Hippocampal formation (tissue), 2 donors: Measurements from ENCODE around the gene RAD21L1.
"Not testable (repeated sequence)": the region's sequence is repeated elsewhere in the genome, so short reads cannot be mapped to it uniquely, and the experiment has no call there.

ENCODE experiments used
- DNase-seq, 2 donors: peaks; one replicate each; lab custom pipeline; 2025; lab: John Stamatoyannopoulos, UW

The RAD21L1 gene

GRCh38 chr20:1225263-1225782 lies 521 bp upstream of the RAD21L1 start:
- DNase-seq, result no peak

GRCh38 chr20:1229541-1229940 lies 3.7 kb downstream of the RAD21L1 start:
- DNase-seq, result no peak

- no peak for DNase-seq
Observed at GRCh38 chr20:1232286-1233111, 6.7 kb downstream of the RAD21L1 start.

- DNase-seq, result no peak
Observed at GRCh38 chr20:1240549-1240948, 14.7 kb downstream of the RAD21L1 start.

GRCh38 chr20:1241456-1241855 lies 15.6 kb downstream of the RAD21L1 start:
- DNase-seq, result no peak

- no peak for DNase-seq
Observed at GRCh38 chr20:1242099-1242498, 16.3 kb downstream of the RAD21L1 start.

- no peak for DNase-seq
Observed at GRCh38 chr20:1242530-1242929, 16.7 kb downstream of the RAD21L1 start.

GRCh38 chr20:1245578-1245977 lies 19.7 kb downstream of the RAD21L1 start:
- no peak for DNase-seq

- DNase-seq, result no peak
Observed at GRCh38 chr20:1247689-1248088, 21.8 kb downstream of the RAD21L1 start.

GRCh38 chr20:1250282-1250681 lies 24.4 kb downstream of the RAD21L1 start:
- not testable (repeated sequence) for DNase-seq

- no peak for DNase-seq
Observed at GRCh38 chr20:1252416-1252815, 26.6 kb downstream of the RAD21L1 start.

GRCh38 chr20:1254254-1254653 lies 28.4 kb downstream of the RAD21L1 start:
- DNase-seq, result no peak

GRCh38 chr20:1255675-1256074 lies 29.8 kb downstream of the RAD21L1 start:
- DNase-seq, result no peak

GRCh38 chr20:1263853-1264252 lies 38.0 kb downstream of the RAD21L1 start:
- no peak for DNase-seq

- no peak for DNase-seq
Observed at GRCh38 chr20:1264727-1265126, 38.9 kb downstream of the RAD21L1 start.

- no peak for DNase-seq
Observed at GRCh38 chr20:1265226-1265915, 39.5 kb downstream of the RAD21L1 start.

- DNase-seq, result no peak
Observed at GRCh38 chr20:1265916-1266166, 40.0 kb downstream of the RAD21L1 start.

GRCh38 chr20:1266167-1266973 lies 40.5 kb downstream of the RAD21L1 start, which contains the start of gene SNPH:
Gene SNPH (plus strand): TSS chr20:1266294. CDS start chr20:1296240, 29,946 bp downstream.
- DNase-seq, result peak; percentile 49 to 69

- DNase-seq, result no peak
Observed at GRCh38 chr20:1267161-1267560, 41.3 kb downstream of the RAD21L1 start.

GRCh38 chr20:1267809-1268374 lies 42.0 kb downstream of the RAD21L1 start:
- DNase-seq, result no peak

GRCh38 chr20:1269235-1269634 lies 43.4 kb downstream of the RAD21L1 start:
- DNase-seq, result no peak

- DNase-seq, result no peak
Observed at GRCh38 chr20:1269850-1270249, 44.0 kb downstream of the RAD21L1 start.
